HEK293 (cell line): ENCODE data around the gene CRTC3.

Experiments used
- HOXD13 ChIP-seq: sonication (generic); formaldehyde crosslinking; IDR thresholded peaks from 2 replicates; pipeline ENCODE4 v1.8.0; 2022; ENCODE audit warnings: missing genetic modification reagents, borderline replicate concordance
- KLF1 ChIP-seq: fragments of 450-650 bp; formaldehyde crosslinking; IDR thresholded peaks from 2 replicates; pipeline ENCODE4 v1.5.1; 2016; ENCODE audit warnings: missing biosample characterization, missing genetic modification characterization
- MEIS1 ChIP-seq: sonication (generic); formaldehyde crosslinking; IDR thresholded peaks from 2 replicates; pipeline ENCODE4 v1.8.1; 2022; ENCODE audit warnings: missing genetic modification reagents, mild to moderate bottlenecking, borderline replicate concordance
- PRDM6 ChIP-seq: fragments of 450-650 bp; formaldehyde crosslinking; IDR thresholded peaks from 2 replicates; pipeline ENCODE4 v1.5.1; 2017; ENCODE audit warnings: missing biosample characterization, missing genetic modification characterization
- ZFP37 ChIP-seq: fragments of 450-650 bp; formaldehyde crosslinking; IDR thresholded peaks from 2 replicates; pipeline ENCODE4 v1.5.1; 2016; ENCODE audit warnings: missing biosample characterization, missing genetic modification characterization
- ZNF354C ChIP-seq: fragments of 450-650 bp; formaldehyde crosslinking; IDR thresholded peaks from 2 replicates; pipeline ENCODE4 v1.5.1; 2016; ENCODE audit warnings: missing biosample characterization, missing genetic modification characterization, low read depth, borderline replicate concordance
- ZNF513 ChIP-seq: fragments of 450-650 bp; IDR thresholded peaks from 2 replicates; pipeline ENCODE4 v1.5.1; 2018; ENCODE audit warnings: missing biosample characterization, missing genetic modification characterization
- ZSCAN18 ChIP-seq: fragments of 450-650 bp; formaldehyde crosslinking; IDR thresholded peaks from 2 replicates; pipeline ENCODE4 v1.5.1; 2016; ENCODE audit warnings: missing biosample characterization, missing genetic modification characterization
- TF ChIP-seq, protein P1 (sequence below): fragments of 450-650 bp; formaldehyde crosslinking; IDR thresholded peaks from 2 replicates; pipeline ENCODE4 v1.5.1; 2016; ENCODE audit warnings: missing biosample characterization, missing genetic modification characterization
- TF ChIP-seq, protein P2 (sequence below): fragments of 450-650 bp; formaldehyde crosslinking; IDR thresholded peaks from 2 replicates; pipeline ENCODE4 v1.5.1; 2016; ENCODE audit warnings: missing biosample characterization, missing genetic modification characterization

GRCh38 chr15:90552162-90552928 is 22.6 kb downstream of the CRTC3 start:
- TF ChIP-seq ZNF513 (tag by site-specific recombination) (no peak), PRDM6 (tag by site-specific recombination) (no peak), MEIS1 (CRISPR knock-in tag) (no peak), KLF1 (no peak), HOXD13 (CRISPR knock-in tag) (no peak), ZNF354C (no peak), ZFP37 (tag by site-specific recombination) (no peak), ZSCAN18 (tag by site-specific recombination) (no peak)
- TF ChIP-seq, protein P1, sequence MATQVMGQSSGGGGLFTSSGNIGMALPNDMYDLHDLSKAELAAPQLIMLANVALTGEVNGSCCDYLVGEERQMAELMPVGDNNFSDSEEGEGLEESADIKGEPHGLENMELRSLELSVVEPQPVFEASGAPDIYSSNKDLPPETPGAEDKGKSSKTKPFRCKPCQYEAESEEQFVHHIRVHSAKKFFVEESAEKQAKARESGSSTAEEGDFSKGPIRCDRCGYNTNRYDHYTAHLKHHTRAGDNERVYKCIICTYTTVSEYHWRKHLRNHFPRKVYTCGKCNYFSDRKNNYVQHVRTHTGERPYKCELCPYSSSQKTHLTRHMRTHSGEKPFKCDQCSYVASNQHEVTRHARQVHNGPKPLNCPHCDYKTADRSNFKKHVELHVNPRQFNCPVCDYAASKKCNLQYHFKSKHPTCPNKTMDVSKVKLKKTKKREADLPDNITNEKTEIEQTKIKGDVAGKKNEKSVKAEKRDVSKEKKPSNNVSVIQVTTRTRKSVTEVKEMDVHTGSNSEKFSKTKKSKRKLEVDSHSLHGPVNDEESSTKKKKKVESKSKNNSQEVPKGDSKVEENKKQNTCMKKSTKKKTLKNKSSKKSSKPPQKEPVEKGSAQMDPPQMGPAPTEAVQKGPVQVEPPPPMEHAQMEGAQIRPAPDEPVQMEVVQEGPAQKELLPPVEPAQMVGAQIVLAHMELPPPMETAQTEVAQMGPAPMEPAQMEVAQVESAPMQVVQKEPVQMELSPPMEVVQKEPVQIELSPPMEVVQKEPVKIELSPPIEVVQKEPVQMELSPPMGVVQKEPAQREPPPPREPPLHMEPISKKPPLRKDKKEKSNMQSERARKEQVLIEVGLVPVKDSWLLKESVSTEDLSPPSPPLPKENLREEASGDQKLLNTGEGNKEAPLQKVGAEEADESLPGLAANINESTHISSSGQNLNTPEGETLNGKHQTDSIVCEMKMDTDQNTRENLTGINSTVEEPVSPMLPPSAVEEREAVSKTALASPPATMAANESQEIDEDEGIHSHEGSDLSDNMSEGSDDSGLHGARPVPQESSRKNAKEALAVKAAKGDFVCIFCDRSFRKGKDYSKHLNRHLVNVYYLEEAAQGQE (tag by site-specific recombination), result no peak
- TF ChIP-seq, protein P2, sequence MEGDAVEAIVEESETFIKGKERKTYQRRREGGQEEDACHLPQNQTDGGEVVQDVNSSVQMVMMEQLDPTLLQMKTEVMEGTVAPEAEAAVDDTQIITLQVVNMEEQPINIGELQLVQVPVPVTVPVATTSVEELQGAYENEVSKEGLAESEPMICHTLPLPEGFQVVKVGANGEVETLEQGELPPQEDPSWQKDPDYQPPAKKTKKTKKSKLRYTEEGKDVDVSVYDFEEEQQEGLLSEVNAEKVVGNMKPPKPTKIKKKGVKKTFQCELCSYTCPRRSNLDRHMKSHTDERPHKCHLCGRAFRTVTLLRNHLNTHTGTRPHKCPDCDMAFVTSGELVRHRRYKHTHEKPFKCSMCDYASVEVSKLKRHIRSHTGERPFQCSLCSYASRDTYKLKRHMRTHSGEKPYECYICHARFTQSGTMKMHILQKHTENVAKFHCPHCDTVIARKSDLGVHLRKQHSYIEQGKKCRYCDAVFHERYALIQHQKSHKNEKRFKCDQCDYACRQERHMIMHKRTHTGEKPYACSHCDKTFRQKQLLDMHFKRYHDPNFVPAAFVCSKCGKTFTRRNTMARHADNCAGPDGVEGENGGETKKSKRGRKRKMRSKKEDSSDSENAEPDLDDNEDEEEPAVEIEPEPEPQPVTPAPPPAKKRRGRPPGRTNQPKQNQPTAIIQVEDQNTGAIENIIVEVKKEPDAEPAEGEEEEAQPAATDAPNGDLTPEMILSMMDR (tag by site-specific recombination), result no peak
